Measurements from ENCODE around the gene DIAPH3. TPM values are rescaled to one million over a fixed set of nuclear protein-coding genes. Genes with fewer than 3 reads are reported as not detected.

Gene DIAPH3
- polyA plus RNA-seq, 2 of the 4 experiments (the other 2 are of a cell fraction) = 10.8 to 13.6 TPM

DNA sequence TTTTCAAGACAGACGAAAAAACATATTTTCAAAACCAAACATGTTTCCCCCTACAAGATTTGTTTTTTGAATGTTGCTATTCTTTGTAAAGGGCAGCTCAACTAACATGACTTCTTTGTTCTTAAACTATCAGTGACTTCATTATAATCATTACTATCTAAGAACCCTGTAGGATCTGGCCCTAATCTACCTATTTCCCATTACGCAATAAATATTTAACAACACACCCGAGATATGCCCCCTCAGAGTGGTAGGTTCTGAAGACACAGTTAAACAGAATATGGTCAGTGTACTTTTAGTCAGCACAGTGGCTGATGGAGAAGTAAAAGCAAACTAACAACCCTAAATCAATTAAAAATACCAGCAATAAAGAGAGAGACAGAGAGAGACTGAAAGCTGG is 186.9 kb downstream of the DIAPH3 start (continued):
- TF ChIP-seq GATA3 (IDR thresholded peaks at IDR 0.05; ENCODE audit: borderline replicate concordance) (no peak), RNF2 (IDR thresholded peaks at IDR 0.05; ENCODE audit: borderline replicate concordance, low read depth) (no peak)

DNA sequence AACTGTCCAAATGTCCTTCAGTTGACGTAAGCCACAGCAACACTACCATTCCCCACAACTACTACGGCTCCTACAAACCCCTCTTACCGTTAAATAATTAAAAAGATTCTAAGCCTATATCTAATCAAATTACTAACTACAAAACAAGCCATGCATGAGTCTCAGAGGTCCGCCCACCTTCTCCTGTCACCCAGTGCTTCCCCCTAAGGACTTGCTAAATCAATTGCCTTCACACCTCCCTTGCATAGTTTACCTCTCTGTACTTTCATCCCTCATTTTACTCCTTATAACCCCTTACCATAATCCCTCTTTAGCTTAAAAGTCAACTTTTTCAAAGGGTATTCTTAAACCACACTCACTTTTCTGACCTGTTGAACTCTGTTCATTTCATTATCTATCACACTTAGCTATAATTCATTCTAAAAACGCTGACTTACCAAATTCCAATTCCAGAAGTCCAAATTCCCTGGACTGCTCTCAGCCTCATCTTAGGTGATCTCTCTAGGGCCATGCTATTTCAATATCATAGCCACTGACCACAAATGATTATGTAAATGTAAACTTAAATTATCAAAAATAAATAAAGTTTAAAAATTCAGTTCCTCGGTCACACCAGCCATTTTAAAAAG is 187.8 kb downstream of the DIAPH3 start:
- 94% methylated on average over 6 of the region's 6 CpGs for WGBS (ENCODE audit: missing lambda C conversion rate)
- TF ChIP-seq MYC (IDR thresholded peaks at IDR 0.05; ENCODE audit: borderline replicate concordance, low read length) (no peak), MAFK (IDR thresholded peaks at IDR 0.05; ENCODE audit: partially characterized antibody) (peak; percentile 58)
- FAIRE-seq (no peak), ATAC-seq (no peak), DNase-seq (ENCODE audit: low read depth in 1 of 2, low spot score in 1 of 2) (no peak)
- Histone ChIP-seq H3K4me2 (no peak overlapping the region), H3K27ac (no peak overlapping the region), H3K9me3 (no peaks in the 10 kb centered on the region), H3K4me3 (no peak overlapping the region), H3K4me1 (no peaks in the 10 kb centered on the region)
- ChIA-PET CTCF (no interaction called here), POLR2A (no interaction called here)

DNA sequence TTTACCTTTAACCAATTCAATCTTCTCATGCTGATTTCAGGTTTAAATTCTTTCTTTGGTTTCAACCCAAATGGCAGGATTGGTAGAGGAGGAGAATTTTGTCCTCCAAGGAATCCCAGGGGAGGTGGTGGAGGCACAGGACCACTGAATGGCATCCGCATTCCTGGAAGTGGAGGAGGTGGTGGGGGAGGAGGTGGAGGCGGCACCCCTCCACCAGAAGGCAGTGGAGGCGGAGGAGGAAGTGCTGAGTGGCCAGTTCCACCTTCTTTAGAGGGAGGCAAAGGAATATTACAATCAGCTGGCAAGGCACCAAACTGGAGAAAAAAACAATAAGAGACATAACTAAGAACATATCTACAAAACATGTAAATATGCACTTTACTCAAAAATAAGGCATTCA is 192.9 kb downstream of the DIAPH3 start:
- no peak for ATAC-seq
- no peaks in the 10 kb centered on the region for H3K9me3 ChIP-seq
- no peak overlapping the region for H3K4me2 ChIP-seq
- 94% methylated on average over 3 of the region's 3 CpGs for WGBS (ENCODE audit: missing lambda C conversion rate)
- ChIA-PET CTCF (no interaction called here), POLR2A (no interaction called here)
- H3K27ac ChIP-seq = no peak overlapping the region
- no peak for FAIRE-seq
- no peak overlapping the region for H3K4me3 ChIP-seq
- TF ChIP-seq HOXB5 (CRISPR knock-in tag; IDR thresholded peaks at IDR 0.05) = no peak
- no peak for TF ChIP-seq NPAS2 (CRISPR knock-in tag; IDR thresholded peaks at IDR 0.05; ENCODE audit: borderline replicate concordance)
- no peak for TF ChIP-seq NFE2L2 (conservative IDR thresholded peaks at IDR 0.05; ENCODE audit: low read length)
- no peak for TF ChIP-seq ESRRA (IDR thresholded peaks at IDR 0.05; ENCODE audit: borderline replicate concordance, low read length)
- no peak for TF ChIP-seq EHF (CRISPR knock-in tag; IDR thresholded peaks at IDR 0.05)
- no peak for TF ChIP-seq POLR2A (IDR thresholded peaks at IDR 0.05; ENCODE audit: low read length)
- no peak for TF ChIP-seq CEBPB (IDR thresholded peaks at IDR 0.05)
- TF ChIP-seq CHD4 (IDR thresholded peaks at IDR 0.05; ENCODE audit: borderline replicate concordance) = no peak
- TF ChIP-seq CBX2 (IDR thresholded peaks at IDR 0.05; ENCODE audit: borderline replicate concordance, low read depth) = no peak
- no peak for TF ChIP-seq PHF8 (IDR thresholded peaks at IDR 0.05; ENCODE audit: borderline replicate concordance, low read depth)
- no peak for TF ChIP-seq MAFK (IDR thresholded peaks at IDR 0.05; ENCODE audit: partially characterized antibody)
- TF ChIP-seq ZFP36 (IDR thresholded peaks at IDR 0.05; ENCODE audit: borderline replicate concordance, partially characterized antibody) = no peak
- no peak for TF ChIP-seq EP300 (IDR thresholded peaks at IDR 0.05)
- TF ChIP-seq TFCP2L1 (CRISPR knock-in tag; IDR thresholded peaks at IDR 0.05) = no peak
- no peak for TF ChIP-seq ZSCAN20 (CRISPR knock-in tag; IDR thresholded peaks at IDR 0.05)
- no peaks in the 10 kb centered on the region for H3K4me1 ChIP-seq
- DNase-seq (ENCODE audit: low read depth in 1 of 2, low spot score in 1 of 2) = no peak

DNA sequence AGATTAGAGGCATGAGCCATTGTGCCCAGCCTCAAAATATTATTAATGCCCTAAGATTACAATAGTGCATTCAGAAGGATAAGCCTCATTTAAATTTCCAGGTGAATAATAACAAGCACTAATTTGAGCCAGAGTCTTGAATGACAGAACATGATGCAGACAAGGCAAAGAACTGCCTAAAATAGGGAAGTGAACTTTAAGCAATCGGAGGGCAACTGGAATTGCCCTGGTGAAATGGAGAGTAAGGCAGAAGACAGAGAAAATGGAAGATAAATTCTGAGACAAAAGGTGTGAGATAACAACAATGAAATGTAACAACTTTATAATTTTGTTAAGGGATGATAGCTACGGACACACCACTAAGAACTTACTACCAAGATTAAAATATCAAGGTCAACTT is 199.9 kb downstream of the DIAPH3 start:
- DNase-seq (ENCODE audit: low read depth in 1 of 2, low spot score in 1 of 2) (no peak), ATAC-seq (no peak), FAIRE-seq (no peak)
- Histone ChIP-seq H3K4me1 (no peaks in the 10 kb centered on the region), H3K9me3 (no peaks in the 10 kb centered on the region), H3K27ac (no peak overlapping the region), H3K4me2 (no peak overlapping the region), H3K4me3 (no peak overlapping the region)
- WGBS (ENCODE audit: missing lambda C conversion rate) = 46% methylated on average over 2 of the region's 2 CpGs
- ChIA-PET POLR2A (no interaction called here), CTCF (no interaction called here)
- TF ChIP-seq, protein P1, sequence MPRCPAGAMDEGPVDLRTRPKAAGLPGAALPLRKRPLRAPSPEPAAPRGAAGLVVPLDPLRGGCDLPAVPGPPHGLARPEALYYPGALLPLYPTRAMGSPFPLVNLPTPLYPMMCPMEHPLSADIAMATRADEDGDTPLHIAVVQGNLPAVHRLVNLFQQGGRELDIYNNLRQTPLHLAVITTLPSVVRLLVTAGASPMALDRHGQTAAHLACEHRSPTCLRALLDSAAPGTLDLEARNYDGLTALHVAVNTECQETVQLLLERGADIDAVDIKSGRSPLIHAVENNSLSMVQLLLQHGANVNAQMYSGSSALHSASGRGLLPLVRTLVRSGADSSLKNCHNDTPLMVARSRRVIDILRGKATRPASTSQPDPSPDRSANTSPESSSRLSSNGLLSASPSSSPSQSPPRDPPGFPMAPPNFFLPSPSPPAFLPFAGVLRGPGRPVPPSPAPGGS (IDR thresholded peaks at IDR 0.05) = no peak

DNA sequence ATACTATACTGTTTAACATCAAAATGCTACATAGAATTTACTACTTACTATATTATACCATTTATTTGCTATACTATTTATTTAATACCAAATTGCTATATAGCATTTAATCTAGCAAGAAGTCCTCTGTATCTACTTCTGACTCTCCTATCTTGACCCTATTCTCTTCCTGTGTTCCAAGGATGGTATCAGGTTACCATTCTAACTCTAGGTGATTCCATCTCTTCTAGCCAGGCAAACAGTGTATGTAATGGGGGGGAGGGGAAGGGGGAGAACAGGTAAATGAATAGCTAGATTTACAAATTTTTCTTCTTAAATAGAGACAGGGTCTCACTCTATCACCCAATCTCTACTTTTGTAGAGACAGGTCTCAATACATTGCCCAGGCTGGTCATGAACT is 200.3 kb downstream of the DIAPH3 start:
- H3K4me3 ChIP-seq = no peak overlapping the region
- H3K4me1 ChIP-seq = no peaks in the 10 kb centered on the region
- CTCF ChIA-PET = no interaction called here
- no peak for ATAC-seq
- no peaks in the 10 kb centered on the region for H3K9me3 ChIP-seq
- FAIRE-seq = no peak
- no peak overlapping the region for H3K4me2 ChIP-seq
- no peak overlapping the region for H3K27ac ChIP-seq
- no peak for DNase-seq (ENCODE audit: low read depth in 1 of 2, low spot score in 1 of 2)
- POLR2A ChIA-PET = no interaction called here
- TF ChIP-seq, protein P2, sequence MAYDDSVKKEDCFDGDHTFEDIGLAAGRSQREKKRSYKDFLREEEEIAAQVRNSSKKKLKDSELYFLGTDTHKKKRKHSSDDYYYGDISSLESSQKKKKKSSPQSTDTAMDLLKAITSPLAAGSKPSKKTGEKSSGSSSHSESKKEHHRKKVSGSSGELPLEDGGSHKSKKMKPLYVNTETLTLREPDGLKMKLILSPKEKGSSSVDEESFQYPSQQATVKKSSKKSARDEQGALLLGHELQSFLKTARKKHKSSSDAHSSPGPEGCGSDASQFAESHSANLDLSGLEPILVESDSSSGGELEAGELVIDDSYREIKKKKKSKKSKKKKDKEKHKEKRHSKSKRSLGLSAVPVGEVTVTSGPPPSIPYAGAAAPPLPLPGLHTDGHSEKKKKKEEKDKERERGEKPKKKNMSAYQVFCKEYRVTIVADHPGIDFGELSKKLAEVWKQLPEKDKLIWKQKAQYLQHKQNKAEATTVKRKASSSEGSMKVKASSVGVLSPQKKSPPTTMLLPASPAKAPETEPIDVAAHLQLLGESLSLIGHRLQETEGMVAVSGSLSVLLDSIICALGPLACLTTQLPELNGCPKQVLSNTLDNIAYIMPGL (CRISPR knock-in tag; IDR thresholded peaks at IDR 0.05; ENCODE audit: borderline replicate concordance) = no peak
- TF ChIP-seq KDM5A (IDR thresholded peaks at IDR 0.05) = no peak
- TF ChIP-seq, protein P3, sequence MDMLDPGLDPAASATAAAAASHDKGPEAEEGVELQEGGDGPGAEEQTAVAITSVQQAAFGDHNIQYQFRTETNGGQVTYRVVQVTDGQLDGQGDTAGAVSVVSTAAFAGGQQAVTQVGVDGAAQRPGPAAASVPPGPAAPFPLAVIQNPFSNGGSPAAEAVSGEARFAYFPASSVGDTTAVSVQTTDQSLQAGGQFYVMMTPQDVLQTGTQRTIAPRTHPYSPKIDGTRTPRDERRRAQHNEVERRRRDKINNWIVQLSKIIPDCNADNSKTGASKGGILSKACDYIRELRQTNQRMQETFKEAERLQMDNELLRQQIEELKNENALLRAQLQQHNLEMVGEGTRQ (IDR thresholded peaks at IDR 0.05) = no peak
- TF ChIP-seq EP300 (IDR thresholded peaks at IDR 0.05) = no peak
- no peak for TF ChIP-seq RNF2 (IDR thresholded peaks at IDR 0.05; ENCODE audit: borderline replicate concordance, low read depth)
- TF ChIP-seq TP53 (CRISPR knock-in tag; IDR thresholded peaks at IDR 0.05) = no peak
- TF ChIP-seq FOSB (CRISPR knock-in tag; IDR thresholded peaks at IDR 0.05) = no peak
- no peak for TF ChIP-seq HEYL (CRISPR knock-in tag; IDR thresholded peaks at IDR 0.05)
- TF ChIP-seq, protein P4, sequence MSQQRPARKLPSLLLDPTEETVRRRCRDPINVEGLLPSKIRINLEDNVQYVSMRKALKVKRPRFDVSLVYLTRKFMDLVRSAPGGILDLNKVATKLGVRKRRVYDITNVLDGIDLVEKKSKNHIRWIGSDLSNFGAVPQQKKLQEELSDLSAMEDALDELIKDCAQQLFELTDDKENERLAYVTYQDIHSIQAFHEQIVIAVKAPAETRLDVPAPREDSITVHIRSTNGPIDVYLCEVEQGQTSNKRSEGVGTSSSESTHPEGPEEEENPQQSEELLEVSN (IDR thresholded peaks at IDR 0.05; ENCODE audit: borderline replicate concordance, low read depth) = no peak
- no peak for TF ChIP-seq CBX2 (IDR thresholded peaks at IDR 0.05; ENCODE audit: borderline replicate concordance, low read depth)
- TF ChIP-seq TFCP2L1 (CRISPR knock-in tag; IDR thresholded peaks at IDR 0.05) = no peak
- TF ChIP-seq HOXA7 (CRISPR knock-in tag; IDR thresholded peaks at IDR 0.05) = no peak
